PC-9 (cell line): ENCODE data around the gene SPATS2. TPM values are rescaled to one million over a fixed set of nuclear protein-coding genes. Genes with fewer than 3 reads are reported as not detected.
"Not testable (repeated sequence)": the region's sequence is repeated elsewhere in the genome, so short reads cannot be mapped to it uniquely, and the experiment has no call there.

Experiments used
- BruUV-seq: library from RNA; stranded (reverse); fragments of 400-500 nt; replicated peaks from 2 replicates; lab custom pipeline; 2021; lab: Mats Ljungman, UMichigan
- CTCF ChIA-PET: fragments of 300-600 bp; sonication (Branson Sonifier 250); formaldehyde crosslinking; loops from one replicate; lab custom pipeline; 2022; ENCODE audit warnings: antibody characterized with exemption; lab: Charles Lee
- POLR2A ChIA-PET: fragments of 300-600 bp; sonication (Branson Sonifier 250); formaldehyde crosslinking; loops from one replicate; lab custom pipeline; 2022; ENCODE audit warnings: antibody characterized with exemption; ENCODE audit not compliant: unreplicated experiment; lab: Charles Lee
- DNase-seq, 2 experiments: peaks; one replicate each; pipeline versions ENCODE4 v3.0.0 to v3.0.0-alpha.2; 2015 to 2022; ENCODE audit warnings: mixed read lengths in 1 of 2
- H2AFZ ChIP-seq: fragments of 200-600 bp; sonication (generic); 2 replicates; pipeline ENCODE4 v1.8.1; 2017; ENCODE audit warnings: antibody characterized with exemption
- H3F3A ChIP-seq: fragments of 200-600 bp; sonication (generic); 2 replicates; pipeline ENCODE4 v1.8.1; 2017; ENCODE audit warnings: antibody characterized with exemption, mild to moderate bottlenecking, low read depth; ENCODE audit not compliant: insufficient read depth
- H3K27ac ChIP-seq: fragments of 200-600 bp; sonication (generic); 2 replicates; pipeline ENCODE4 v1.6.1; 2016; ENCODE audit warnings: mixed run types
- H3K27me3 ChIP-seq: fragments of 200-600 bp; sonication (generic); 2 replicates; pipeline ENCODE4 v1.6.1; 2016; ENCODE audit warnings: low read depth, mixed run types; ENCODE audit not compliant: insufficient read depth
- H3K36me3 ChIP-seq: fragments of 200-600 bp; sonication (generic); 2 replicates; pipeline ENCODE4 v1.6.1; 2016; ENCODE audit warnings: low read depth, mixed run types
- H3K4me1 ChIP-seq: fragments of 200-600 bp; sonication (generic); replicated peaks from 2 replicates; pipeline ENCODE4 v1.6.1; 2016; ENCODE audit warnings: mixed run types; ENCODE audit not compliant: insufficient read depth
- H3K4me2 ChIP-seq: fragments of 200-600 bp; sonication (generic); 2 replicates; pipeline ENCODE4 v1.6.1; 2017; ENCODE audit warnings: mixed run types
- H3K4me3 ChIP-seq: fragments of 200-600 bp; sonication (generic); 2 replicates; pipeline ENCODE4 v1.6.1; 2016; ENCODE audit warnings: mixed run types
- H3K79me2 ChIP-seq: fragments of 200-600 bp; sonication (generic); 2 replicates; pipeline ENCODE4 v1.6.1; 2017; ENCODE audit warnings: low read depth, mixed run types
- H3K9me2 ChIP-seq: fragments of 200-600 bp; sonication (generic); 2 replicates; pipeline ENCODE4 v1.8.1; 2017; ENCODE audit warnings: mild to moderate bottlenecking; ENCODE audit not compliant: insufficient read depth
- H3K9me3 ChIP-seq: fragments of 200-600 bp; sonication (generic); 2 replicates; pipeline ENCODE4 v1.8.1; 2016; ENCODE audit warnings: low read depth; ENCODE audit not compliant: insufficient read depth
- H4K20me1 ChIP-seq: fragments of 200-600 bp; sonication (generic); 2 replicates; pipeline ENCODE4 v1.8.1; 2017; ENCODE audit not compliant: insufficient read depth
- CTCF ChIP-seq: fragments of 200-600 bp; sonication (generic); conservative IDR thresholded peaks from 2 replicates; pipeline ENCODE4 v1.6.1; 2017; ENCODE audit warnings: mixed run types, antibody characterized with exemption, mild to moderate bottlenecking, moderate library complexity
- EZH2 ChIP-seq: fragments of 200-600 bp; sonication (generic); IDR thresholded peaks from 2 replicates; pipeline ENCODE4 v1.8.0; 2017; ENCODE audit warnings: antibody characterized with exemption, low read depth
- intact Hi-C: fragments of 100-400 bp; cut with micrococcal nuclease; formaldehyde crosslinking; loops from one replicate; pipeline ENCODE4 v1.10.0; 2022; ENCODE audit not compliant: unreplicated experiment
- total RNA-seq: library from RNA; stranded (reverse); gene quantifications from 2 replicates; pipeline ENCODE4 v1.2.3, GENCODE V29; 2021

SPATS2 gene
- total RNA-seq, 1 experiment from 2014 or later = 65.1 TPM

- Histone ChIP-seq H3F3A (peaks cover 13% of the 10 kb centered on the region; the same call in 1 of the 2 replicates), H3K9me3 (no peaks in the 10 kb centered on the region), H3K4me3 (no peak overlapping the region), H3K79me2 (no peaks in the 10 kb centered on the region), H2AFZ (no peak overlapping the region), H3K4me2 (no peak overlapping the region), H3K4me1 (0 out of 2 replicates have a peak, but pooled peaks cover 5% of the 10 kb centered on the region), H3K9me2 (no peaks in the 10 kb centered on the region), H3K27ac (no peak overlapping the region), H4K20me1 (no peaks in the 10 kb centered on the region), H3K36me3 (no peaks in the 10 kb centered on the region), H3K27me3 (no peaks in the 10 kb centered on the region)
- POLR2A ChIA-PET = no interaction called here
- intact Hi-C loops = no loop called here
- DNase-seq = no peak
- CTCF ChIA-PET = interaction anchor here (0.6 kb wide), 3 partner anchors 11 to 435 kb away, joined by 3 to 10 read pairs (median 3); no protein-coding TSS in a partner anchor
- no peak for TF ChIP-seq CTCF
- no peak for TF ChIP-seq EZH2
- BruUV-seq = no TSS peak
Measured at GRCh38 chr12:49531745-49532144, 164.5 kb downstream of the SPATS2 start.

DNA sequence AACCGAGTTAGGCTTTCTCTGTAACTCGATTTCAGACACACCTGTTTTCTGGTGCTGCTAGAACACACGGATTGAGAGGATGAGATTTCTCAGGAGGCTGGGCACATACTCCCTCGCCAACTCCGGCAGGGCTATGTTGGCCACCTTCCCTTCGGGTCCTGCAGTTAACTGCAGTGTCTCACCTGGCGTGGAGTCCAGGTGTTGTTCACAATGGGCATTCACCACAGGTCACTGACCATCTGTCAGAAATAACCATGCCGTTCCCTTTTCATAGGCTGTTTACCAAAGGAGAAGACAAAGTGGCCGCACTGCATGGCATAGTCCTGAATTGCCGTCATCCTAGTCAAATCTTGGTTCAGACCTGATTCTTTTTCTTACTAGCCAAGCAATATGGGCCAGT lies 166.1 kb downstream of the SPATS2 start:
- no peak overlapping the region for H3K4me2 ChIP-seq

DNA sequence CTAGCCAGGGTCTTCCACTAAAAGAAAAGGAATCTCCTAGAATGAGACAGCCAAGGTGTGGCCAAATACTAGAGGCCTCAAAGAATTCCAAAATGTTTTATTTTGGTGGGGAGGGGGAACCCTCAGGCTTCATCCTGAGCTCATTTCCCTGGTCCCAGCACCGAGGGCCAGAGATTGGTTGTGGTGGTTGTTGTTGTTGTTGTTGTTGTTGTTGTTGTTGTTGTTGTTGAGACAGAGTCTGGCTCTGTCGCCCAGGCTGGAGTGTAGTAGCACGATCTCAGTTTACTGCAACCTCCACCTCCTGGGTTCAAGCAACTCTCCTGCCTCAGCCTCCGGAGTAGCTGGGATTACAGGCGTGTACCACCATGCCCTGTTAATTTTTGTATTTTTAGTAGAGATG lies 166.9 kb downstream of the SPATS2 start:
- H3K9me3 ChIP-seq, POLR2A ChIA-PET, H3K79me2 ChIP-seq, H3K4me3 ChIP-seq, DNase-seq, intact Hi-C loops, H3K27ac ChIP-seq, CTCF ChIA-PET, H4K20me1 ChIP-seq, H3K36me3 ChIP-seq, H2AFZ ChIP-seq, H3K9me2 ChIP-seq, H3K4me2 ChIP-seq, BruUV-seq, H3K4me1 ChIP-seq: not testable (repeated sequence)
- peaks cover 11% of the 10 kb centered on the region; the same call in 1 of the 2 replicates for H3K27me3 ChIP-seq
- peaks cover 20% of the 10 kb centered on the region; the same call in 1 of the 2 replicates for H3F3A ChIP-seq

More for the DNA sequence above, 166.1 kb downstream of the SPATS2 start:
- Histone ChIP-seq H3K27me3 (peaks cover 9% of the 10 kb centered on the region; the same call in 1 of the 2 replicates), H3K79me2 (no peaks in the 10 kb centered on the region), H2AFZ (no peak overlapping the region), H3K9me2 (no peaks in the 10 kb centered on the region), H3F3A (peaks cover 20% of the 10 kb centered on the region; the same call in 1 of the 2 replicates), H3K9me3 (no peaks in the 10 kb centered on the region), H3K36me3 (no peaks in the 10 kb centered on the region), H3K4me1 (0 out of 2 replicates have a peak, but pooled peaks cover 9% of the 10 kb centered on the region), H3K27ac (no peak overlapping the region), H4K20me1 (no peaks in the 10 kb centered on the region), H3K4me3 (no peak overlapping the region)
- intact Hi-C loops = no loop called here
- ChIA-PET CTCF (no interaction called here), POLR2A (no interaction called here)
- no peak for DNase-seq
- no peak for TF ChIP-seq CTCF
- TF ChIP-seq EZH2 = no peak
- no TSS peak for BruUV-seq
